ENCODE data around the gene VPS37D. TPM values are rescaled to one million over a fixed set of nuclear protein-coding genes. Genes with fewer than 3 reads are reported as not detected.

VPS37D gene
- total and polyA plus RNA-seq, 2 donors (not counting 1 experiment from before 2014, with no cell fraction given): 0.10 to 0.71 TPM

GRCh38 chr7:73628504-73628903 lies 39.1 kb upstream of the VPS37D start:
- TF ChIP-seq EZH2 (IDR thresholded peaks at IDR 0.05; ENCODE audit: borderline replicate concordance, insufficient read depth, low read depth, low read length, poor library complexity, severe bottlenecking) (no peak), CTCF (IDR thresholded peaks at IDR 0.05) (no peak)
- no peaks in the 10 kb centered on the region for H3K9me3 Mint-ChIP-seq (ENCODE audit: insufficient read depth)
- ChIA-PET POLR2A (no interaction called here), CTCF (interaction anchor here (1.0 to 2.4 kb wide), 5 partner anchors 7 to 226 kb away, joined by 3 to 10 read pairs (median 3); no protein-coding TSS in a partner anchor)
- ATAC-seq (ENCODE audit: low read depth): no peak
- peaks cover 0 to 53% (median 15%) of the 10 kb centered on the region in 4 experiments for H3K27me3 ChIP-seq (replicated peaks in 1 of 4; ENCODE audit: control extremely low read depth in 1 of 4, control insufficient read depth in 3 of 4, insufficient read depth in 4 of 4, low read length in 3 of 4)
- peaks cover 44% of the 10 kb centered on the region for H3K27me3 Mint-ChIP-seq
- H3K4me2 ChIP-seq (replicated peaks; ENCODE audit: low read depth, low read length, poor library complexity, severe bottlenecking): no peak overlapping the region
- DNase-seq: no peak
- H3K79me2 ChIP-seq (ENCODE audit: control insufficient read depth, insufficient read depth, low read length): no peaks in the 10 kb centered on the region
- H4K20me1 ChIP-seq (ENCODE audit: control insufficient read depth, insufficient read depth, low read length, poor library complexity, severe bottlenecking): no peaks in the 10 kb centered on the region
- no peak overlapping the region for H3K9ac ChIP-seq (ENCODE audit: low read length)
- intact Hi-C loops (cut with micrococcal nuclease): no loop called here
- no peak overlapping the region for H3K27ac Mint-ChIP-seq
- no peaks in the 10 kb centered on the region for H3K36me3 ChIP-seq (replicated peaks in 1 of 2; ENCODE audit: control extremely low read depth in 1 of 2, control insufficient read depth in 1 of 2, extremely low read depth in 1 of 2, insufficient read depth in 2 of 2, low read length in 1 of 2)
- H3K4me3 ChIP-seq (ENCODE audit: control extremely low read depth in 1 of 5, extremely low read depth in 1 of 5, insufficient read depth in 1 of 5, low read depth in 2 of 5, low read length in 4 of 5): no peak overlapping the region
- peaks cover 0 to 11% (median 0%) of the 10 kb centered on the region in 3 donors for H3K9me3 ChIP-seq (ENCODE audit: control extremely low read depth in 1 of 3, control insufficient read depth in 2 of 3, insufficient read depth in 1 of 3, low read length in 2 of 3)
- H3K4me3 Mint-ChIP-seq: no peak overlapping the region
- no peak overlapping the region for H3K27ac ChIP-seq (ENCODE audit: low read length in 2 of 2)
- H3K4me1 Mint-ChIP-seq: peaks cover 7% of the 10 kb centered on the region
- no peak overlapping the region for H2AFZ ChIP-seq (ENCODE audit: insufficient read depth, low read depth, low read length, poor library complexity, severe bottlenecking)
- H3K4me1 ChIP-seq (ENCODE audit: control insufficient read depth in 2 of 2, insufficient read depth in 2 of 2, low read length in 2 of 2): peaks cover 7 to 12% of the 10 kb centered on the region in 2 donors
- 92% methylated on average over 4 of the region's 4 CpGs for WGBS (ENCODE audit: insufficient coverage)

GRCh38 chr7:73631558-73631957 lies 36.1 kb upstream of the VPS37D start:
- no peak for TF ChIP-seq EZH2 (IDR thresholded peaks at IDR 0.05; ENCODE audit: borderline replicate concordance, insufficient read depth, low read depth, low read length, poor library complexity, severe bottlenecking)
- no peak for TF ChIP-seq CTCF (IDR thresholded peaks at IDR 0.05)
- H3K27me3 Mint-ChIP-seq: peaks cover 49% of the 10 kb centered on the region
- no peaks in the 10 kb centered on the region for H3K4me1 ChIP-seq (ENCODE audit: control insufficient read depth in 2 of 2, insufficient read depth in 2 of 2, low read length in 2 of 2)
- H2AFZ ChIP-seq (ENCODE audit: insufficient read depth, low read depth, low read length, poor library complexity, severe bottlenecking): no peak overlapping the region
- DNase-seq (no peak), ATAC-seq (ENCODE audit: low read depth) (no peak)
- WGBS (ENCODE audit: insufficient coverage): 9% methylated on average over 1 of the region's 1 CpG
- H3K4me3 Mint-ChIP-seq: no peak overlapping the region
- H3K27ac Mint-ChIP-seq: no peak overlapping the region
- H3K4me1 Mint-ChIP-seq: no peaks in the 10 kb centered on the region
- H3K4me2 ChIP-seq (replicated peaks; ENCODE audit: low read depth, low read length, poor library complexity, severe bottlenecking): no peak overlapping the region
- H3K27ac ChIP-seq (ENCODE audit: low read length in 2 of 2): no peak overlapping the region
- H3K9me3 Mint-ChIP-seq (ENCODE audit: insufficient read depth): no peaks in the 10 kb centered on the region
- no peaks in the 10 kb centered on the region for H3K79me2 ChIP-seq (ENCODE audit: control insufficient read depth, insufficient read depth, low read length)
- intact Hi-C loops (cut with micrococcal nuclease): no loop called here
- H3K27me3 ChIP-seq (replicated peaks in 1 of 4; ENCODE audit: control extremely low read depth in 1 of 4, control insufficient read depth in 3 of 4, insufficient read depth in 4 of 4, low read length in 3 of 4): peaks cover 0 to 43% (median 13%) of the 10 kb centered on the region in 4 experiments
- H3K36me3 ChIP-seq (replicated peaks in 1 of 2; ENCODE audit: control extremely low read depth in 1 of 2, control insufficient read depth in 1 of 2, extremely low read depth in 1 of 2, insufficient read depth in 2 of 2, low read length in 1 of 2): no peaks in the 10 kb centered on the region
- H3K9ac ChIP-seq (ENCODE audit: low read length): no peak overlapping the region
- H3K4me3 ChIP-seq (ENCODE audit: control extremely low read depth in 1 of 5, extremely low read depth in 1 of 5, insufficient read depth in 1 of 5, low read depth in 2 of 5, low read length in 4 of 5): no peak overlapping the region
- ChIA-PET CTCF (interaction anchor here (0.7 kb wide), 1 partner anchor 103 kb away, joined by 3 read pairs; no protein-coding TSS in a partner anchor), POLR2A (interaction anchor here (0.6 kb wide), 2 partner anchors 24 to 176 kb away, joined by 3 to 4 read pairs; no protein-coding TSS in a partner anchor)
- no peaks in the 10 kb centered on the region for H4K20me1 ChIP-seq (ENCODE audit: control insufficient read depth, insufficient read depth, low read length, poor library complexity, severe bottlenecking)
- H3K9me3 ChIP-seq (ENCODE audit: control extremely low read depth in 1 of 3, control insufficient read depth in 2 of 3, insufficient read depth in 1 of 3, low read length in 2 of 3): no peaks in the 10 kb centered on the region
